Astrocyte (in vitro differentiated cells and primary cell): Measurements from ENCODE around the gene DACT1. TPM values are rescaled to one million over a fixed set of nuclear protein-coding genes. Genes with fewer than 3 reads are reported as not detected.

Experiments
- DNase-seq: peaks from one replicate; pipeline ENCODE4 v3.0.0-alpha.2; 2010; ENCODE audit warnings: low read depth
- FAIRE-seq: peaks from 2 replicates; lab custom pipeline; 2011; peaks lifted over from hg19 to GRCh38; lab: Jason Lieb, UNC
- H2AFZ ChIP-seq: 2 replicates; pipeline ENCODE4 v1.6.0; 2012; ENCODE audit warnings: low read depth, low read length, inconsistent platforms
- H3K27ac ChIP-seq: 2 replicates; pipeline ENCODE4 v1.5.1; 2011; ENCODE audit warnings: low read depth, low read length, inconsistent platforms
- H3K27me3 ChIP-seq: 2 replicates; pipeline ENCODE4 v1.6.0; 2011; ENCODE audit warnings: low read length, inconsistent platforms; ENCODE audit not compliant: insufficient read depth
- H3K36me3 ChIP-seq: 2 replicates; pipeline ENCODE4 v1.5.1; 2011; ENCODE audit warnings: low read length, inconsistent platforms; ENCODE audit not compliant: insufficient read depth
- H3K4me1 ChIP-seq: 2 replicates; pipeline ENCODE4 v1.5.1; 2011; ENCODE audit warnings: low read length, inconsistent platforms; ENCODE audit not compliant: insufficient read depth
- H3K4me2 ChIP-seq: 2 replicates; pipeline ENCODE4 v1.6.0; 2012; ENCODE audit warnings: low read length, inconsistent platforms
- H3K4me3 ChIP-seq: 2 replicates; pipeline ENCODE4 v1.5.1; 2011; ENCODE audit warnings: low read depth, mild to moderate bottlenecking, low read length, inconsistent platforms; ENCODE audit not compliant: insufficient read depth
- H3K79me2 ChIP-seq: 2 replicates; pipeline ENCODE4 v1.6.0; 2012; ENCODE audit warnings: mild to moderate bottlenecking, low read length, inconsistent platforms; ENCODE audit not compliant: insufficient read depth
- H3K9ac ChIP-seq: 2 replicates; pipeline ENCODE4 v1.6.0; 2012; ENCODE audit warnings: mild to moderate bottlenecking, low read length, inconsistent platforms
- H3K9me3 ChIP-seq: 2 replicates; pipeline ENCODE4 v1.5.1; 2012; ENCODE audit warnings: low read depth, mild to moderate bottlenecking, low read length, inconsistent platforms; ENCODE audit not compliant: insufficient read depth
- H4K20me1 ChIP-seq: 2 replicates; pipeline ENCODE4 v1.6.0; 2012; ENCODE audit warnings: low read length, inconsistent platforms; ENCODE audit not compliant: insufficient read depth
- H3K27ac Mint-ChIP-seq: one replicate; pipeline ENCODE4 v1.8.0; 2021; ENCODE audit warnings: mild to moderate bottlenecking, mixed read lengths; ENCODE audit not compliant: unreplicated experiment
- H3K27me3 Mint-ChIP-seq: one replicate; pipeline ENCODE4 v1.8.0; 2021; ENCODE audit warnings: low read depth, mixed read lengths; ENCODE audit not compliant: unreplicated experiment
- H3K36me3 Mint-ChIP-seq: one replicate; pipeline ENCODE4 v1.8.0; 2021; ENCODE audit warnings: low read depth, mixed read lengths; ENCODE audit not compliant: unreplicated experiment
- H3K4me1 Mint-ChIP-seq: one replicate; pipeline ENCODE4 v1.8.0; 2021; ENCODE audit warnings: low read depth, mixed read lengths; ENCODE audit not compliant: unreplicated experiment
- H3K4me3 Mint-ChIP-seq: one replicate; pipeline ENCODE4 v1.8.0; 2021; ENCODE audit warnings: mild to moderate bottlenecking, moderate library complexity, mixed read lengths; ENCODE audit not compliant: unreplicated experiment
- H3K9me3 Mint-ChIP-seq: one replicate; pipeline ENCODE4 v1.8.0; 2021; ENCODE audit warnings: mild to moderate bottlenecking, mixed read lengths; ENCODE audit not compliant: unreplicated experiment
- CTCF ChIP-seq: IDR thresholded peaks from 2 replicates; pipeline ENCODE4 v1.5.1; 2011; ENCODE audit warnings: low read depth, mild to moderate bottlenecking, inconsistent platforms, low read length, moderate library complexity; ENCODE audit not compliant: insufficient read depth
- EZH2 ChIP-seq: IDR thresholded peaks from 2 replicates; pipeline ENCODE4 v1.6.1; 2012; ENCODE audit warnings: mild to moderate bottlenecking, low read length, inconsistent platforms; ENCODE audit not compliant: insufficient read depth
- total RNA-seq: library from RNA; stranded (reverse); gene quantifications from 2 replicates; pipeline ENCODE4 v1.2.1, GENCODE V29; 2021

Gene DACT1
- total RNA-seq, 1 donor from 2014 or later, result 49.3 TPM

GRCh38 chr14:58647777-58648176 is 10.0 kb downstream of the DACT1 start:
- no peaks in the 10 kb centered on the region for H3K9me3 Mint-ChIP-seq
- Histone ChIP-seq H3K4me1 (no peaks in the 10 kb centered on the region), H3K36me3 (peaks cover 39% of the 10 kb centered on the region), H3K9ac (no peak overlapping the region), H4K20me1 (peaks cover 12% of the 10 kb centered on the region), H2AFZ (no peak overlapping the region), H3K4me3 (no peak overlapping the region), H3K4me2 (no peak overlapping the region), H3K27ac (no peak overlapping the region), H3K27me3 (no peaks in the 10 kb centered on the region), H3K9me3 (no peaks in the 10 kb centered on the region), H3K79me2 (peaks cover 19% of the 10 kb centered on the region)
- FAIRE-seq, result no peak
- DNase-seq, result no peak
- peaks cover 26% of the 10 kb centered on the region for H3K36me3 Mint-ChIP-seq
- H3K4me1 Mint-ChIP-seq, result peaks cover 3% of the 10 kb centered on the region
- no peak overlapping the region for H3K4me3 Mint-ChIP-seq
- H3K27me3 Mint-ChIP-seq, result no peaks in the 10 kb centered on the region
- TF ChIP-seq CTCF (no peak), EZH2 (no peak)
- no peak overlapping the region for H3K27ac Mint-ChIP-seq

- no peak overlapping the region for H3K4me3 ChIP-seq
- Mint-ChIP-seq H3K4me1 (no peaks in the 10 kb centered on the region), H3K9me3 (no peaks in the 10 kb centered on the region), H3K27ac (no peak overlapping the region), H3K36me3 (peaks cover 10% of the 10 kb centered on the region), H3K27me3 (no peaks in the 10 kb centered on the region), H3K4me3 (no peak overlapping the region)
- H4K20me1 ChIP-seq, result peaks cover 8% of the 10 kb centered on the region
- TF ChIP-seq EZH2 (no peak), CTCF (no peak)
- no peak overlapping the region for H3K4me2 ChIP-seq
- H3K9me3 ChIP-seq, result no peaks in the 10 kb centered on the region
- no peak overlapping the region for H3K27ac ChIP-seq
- H2AFZ ChIP-seq, result no peak overlapping the region
- DNase-seq (no peak), FAIRE-seq (peak; percentile 49)
- peaks cover 13% of the 10 kb centered on the region for H3K36me3 ChIP-seq
- H3K9ac ChIP-seq, result no peak overlapping the region
- no peaks in the 10 kb centered on the region for H3K27me3 ChIP-seq
- H3K4me1 ChIP-seq, result no peaks in the 10 kb centered on the region
- peaks cover 10% of the 10 kb centered on the region for H3K79me2 ChIP-seq
Observed at GRCh38 chr14:58650857-58651256, 13.1 kb downstream of the DACT1 start.

GRCh38 chr14:58656671-58657411 is 19.1 kb downstream of the DACT1 start:
- no peak for DNase-seq
- Histone ChIP-seq H3K27me3 (no peaks in the 10 kb centered on the region), H3K79me2 (no peaks in the 10 kb centered on the region), H3K4me1 (no peaks in the 10 kb centered on the region), H2AFZ (no peak overlapping the region), H3K9ac (no peak overlapping the region), H3K36me3 (no peaks in the 10 kb centered on the region), H3K27ac (no peak overlapping the region), H3K4me2 (no peak overlapping the region), H3K4me3 (no peak overlapping the region), H3K9me3 (no peaks in the 10 kb centered on the region), H4K20me1 (no peaks in the 10 kb centered on the region)
- H3K27ac Mint-ChIP-seq, result peak overlapping the region; percentile 56
- no peaks in the 10 kb centered on the region for H3K9me3 Mint-ChIP-seq
- H3K27me3 Mint-ChIP-seq, result no peaks in the 10 kb centered on the region
- no peak for FAIRE-seq
- peaks cover 7% of the 10 kb centered on the region for H3K4me1 Mint-ChIP-seq
- H3K4me3 Mint-ChIP-seq, result no peak overlapping the region
- TF ChIP-seq EZH2 (no peak), CTCF (no peak)
- no peaks in the 10 kb centered on the region for H3K36me3 Mint-ChIP-seq
